K562 (cell line): ENCODE results near the gene FUNDC2. TPM values are rescaled to one million over a fixed set of nuclear protein-coding genes. Genes with fewer than 3 reads are reported as not detected.
A peak's percentile ranks its signal among the peaks of the same experiment; 100 is the strongest.

Source experiments
- CREB5 ChIP-seq: fragments of 250-450 bp; sonication (Bioruptor Pico); IDR thresholded peaks from 2 replicates; pipeline ENCODE4 v1.5.0; 2020; ENCODE audit warnings: mild to moderate bottlenecking
- HDAC1 ChIP-seq, 2 experiments: fragments of 450-650 bp; IDR thresholded peaks; 2 replicates each; pipeline ENCODE4 v1.6.1; 2016 to 2017; ENCODE audit warnings: inconsistent platforms in 1 of 2, mild to moderate bottlenecking in 1 of 2, moderate library complexity in 1 of 2
- MAX ChIP-seq: sonication (generic); formaldehyde crosslinking; IDR thresholded peaks from 2 replicates; pipeline ENCODE4 v1.9.0; 2022; ENCODE audit warnings: mild to moderate bottlenecking, missing genetic modification reagents
- MGA ChIP-seq: fragments of 450-650 bp; IDR thresholded peaks from 2 replicates; pipeline ENCODE4 v1.6.1; 2016; ENCODE audit warnings: mild to moderate bottlenecking, moderate library complexity
- NONO ChIP-seq, 2 experiments: fragments of 200-400 bp in 1 of 2; fragments of 450-650 bp in 1 of 2; formaldehyde crosslinking in 1 of 2; IDR thresholded peaks; 2 replicates each; pipeline ENCODE4 v1.6.1; 2017; ENCODE audit warnings: low read depth in 2 of 2, mild to moderate bottlenecking in 2 of 2, moderate library complexity in 2 of 2, low read length in 1 of 2
- NR1H2 ChIP-seq: sonication (generic); formaldehyde crosslinking; IDR thresholded peaks from 2 replicates; pipeline ENCODE4 v1.4.0; 2020; ENCODE audit warnings: mild to moderate bottlenecking, missing genetic modification reagents
- NR2C1 ChIP-seq, 2 experiments: fragments of 450-650 bp; IDR thresholded peaks; 2 replicates each; pipeline ENCODE4 v1.6.1; 2017; ENCODE audit warnings: mild to moderate bottlenecking in 2 of 2, antibody characterized with exemption in 1 of 2, inconsistent platforms in 1 of 2, missing compliant biosample characterization in 1 of 2, missing genetic modification characterization in 1 of 2
- ZNF512 ChIP-seq: IDR thresholded peaks from 2 replicates; pipeline ENCODE4 v1.6.1; 2016; ENCODE audit warnings: missing genetic modification characterization, missing compliant biosample characterization
- polyA plus RNA-seq, 8 experiments: library from polyadenylated mRNA; depleted of rRNA in 4 of 8; stranded (reverse) in 5 of 8; unstranded in 3 of 8; fragments of >200 nt; fragmentation: Nextera tagmentation in 2 of 8; fragmentation: Illumina TruSeq in 1 of 8; extraction: Ambion mirVana in 2 of 8; extraction: Trizol in 1 of 8; gene quantifications; 2 replicates each; pipeline versions ENCODE4 v1.2.1 to v1.2.3, GENCODE V29; 2011 to 2014; ENCODE audit warnings: inconsistent platforms in 1 of 8, missing spikeins in 1 of 8
- total RNA-seq, 7 experiments: library from RNA; depleted of rRNA in 6 of 7; stranded (reverse); fragments of >200 nt in 6 of 7; fragmentation: Illumina TruSeq in 2 of 7; extraction: Trizol in 2 of 7; gene quantifications; 2 replicates each; pipeline versions ENCODE4 v1.2.1 to v1.2.3, GENCODE V29; 2011 to 2021; ENCODE audit warnings: low replicate concordance in 1 of 7

Gene FUNDC2
- total and polyA plus RNA-seq, 9 of the 15 experiments (the other 6 are each of a cell fraction or from before 2014, with no cell fraction given): 50.6 to 235 (median 123) TPM

GRCh38 chrX:155026727-155027508 lies at the start of gene FUNDC2 (continued):
- TF ChIP-seq CREB5 (CRISPR knock-in tag): no peak
- TF ChIP-seq NR1H2 (CRISPR knock-in tag): no peak
- TF ChIP-seq ZNF512 (tag): no peak
- TF ChIP-seq MAX (CRISPR knock-in tag): peak; percentile 87
- TF ChIP-seq MGA: peak; percentile 83
- TF ChIP-seq HDAC1 (IDR thresholded peaks at IDR 0.05): peak in 1 of 2 experiments; percentile 73; a peak in 2 of 4 replicates
- TF ChIP-seq NONO (IDR thresholded peaks at IDR 0.05; ENCODE audit: low read depth in 2 of 2, low read length in 1 of 2): peak in 1 of 2 experiments; percentile 69
- no peak for TF ChIP-seq NR2C1 (IDR thresholded peaks at IDR 0.05)
- TF ChIP-seq NR2C1 (tag; IDR thresholded peaks at IDR 0.05): peak; percentile 40; the same call in 1 of the 2 replicates
